Loucy (cell line): ENCODE results near the gene IPO4.

ENCODE experiments used
- CTCF ChIP-seq: fragments of 200-600 bp; sonication (generic); conservative IDR thresholded peaks from 2 replicates; pipeline ENCODE4 v1.5.1; 2014; ENCODE audit warnings: mild to moderate bottlenecking, antibody characterized with exemption, low read length
- EZH2phosphoT487 ChIP-seq: fragments of 200-600 bp; IDR thresholded peaks from 2 replicates; pipeline ENCODE4 v1.6.1; 2018; ENCODE audit warnings: antibody characterized with exemption, mild to moderate bottlenecking, moderate library complexity, borderline replicate concordance

- TF ChIP-seq CTCF = no peak
- no peak for TF ChIP-seq EZH2phosphoT487
Observed at GRCh38 chr14:24185741-24186140, 2.9 kb downstream of the IPO4 start.
